K562 (cell line): ENCODE data around the gene TUBG2.
A peak's percentile ranks its signal among the peaks of the same experiment; 100 is the strongest.

Experiments
- CBX5 ChIP-seq: IDR thresholded peaks from 2 replicates; pipeline ENCODE4 v1.6.1; 2014; ENCODE audit warnings: low read depth, borderline replicate concordance
- CREB1 ChIP-seq, 2 experiments: sonication (generic) in 1 of 2; formaldehyde crosslinking in 1 of 2; IDR thresholded peaks; 2 replicates each; pipeline versions ENCODE4 v1.6.1 to v1.8.0; 2012 to 2022; ENCODE audit warnings: inconsistent platforms in 1 of 2, mild to moderate bottlenecking in 1 of 2, missing genetic modification reagents in 1 of 2, moderate library complexity in 1 of 2
- CTCF ChIP-seq, 3 experiments: IDR thresholded peaks in 2 of 3; conservative IDR thresholded peaks in 1 of 3; 2 replicates each; pipeline ENCODE4 v1.5.1; 2011 to 2012; ENCODE audit warnings: low read length in 3 of 3, mild to moderate bottlenecking in 3 of 3, control low read depth in 2 of 3, improper control_type of control experiment in 1 of 3, inconsistent platforms in 1 of 3, low read depth in 1 of 3, mixed read lengths in 1 of 3, moderate library complexity in 1 of 3; ENCODE audit not compliant: insufficient read depth in 2 of 3
- E2F1 ChIP-seq: sonication (generic); formaldehyde crosslinking; IDR thresholded peaks from 2 replicates; pipeline ENCODE4 v1.8.1; 2023; ENCODE audit warnings: mild to moderate bottlenecking, missing genetic modification reagents, moderate library complexity
- EP300 ChIP-seq: IDR thresholded peaks from 2 replicates; pipeline ENCODE4 v1.6.1; 2012; ENCODE audit warnings: low read length, improper control_type of control experiment
- KLF1 ChIP-seq: fragments of 450-650 bp; IDR thresholded peaks from 2 replicates; pipeline ENCODE4 v1.6.1; 2016; ENCODE audit warnings: missing genetic modification characterization, missing compliant biosample characterization
- NCOR1 ChIP-seq: fragments of 450-650 bp; IDR thresholded peaks from 2 replicates; pipeline ENCODE4 v1.6.1; 2016; ENCODE audit warnings: mild to moderate bottlenecking, moderate library complexity
- TBP ChIP-seq: optimal IDR thresholded peaks from 2 replicates; pipeline ENCODE3; 2011; ENCODE audit warnings: low read depth, low read length, improper control_type of control experiment
- ZBTB12 ChIP-seq: fragments of 250-450 bp; sonication (Bioruptor Pico); IDR thresholded peaks from 2 replicates; pipeline ENCODE4 v1.4.0; 2020
- ZBTB7A ChIP-seq: IDR thresholded peaks from 2 replicates; pipeline ENCODE4 v1.6.1; 2011; ENCODE audit warnings: low read depth, mild to moderate bottlenecking, low read length, moderate library complexity, borderline replicate concordance; ENCODE audit not compliant: control insufficient read depth

- TF ChIP-seq E2F1 (CRISPR knock-in tag) (no peak), CTCF (IDR thresholded peaks at IDR 0.05 in 2 of 3, conservative IDR thresholded peaks at IDR 0.05 in 1 of 3; ENCODE audit: insufficient read depth in 2 of 3, low read depth in 1 of 3, low read length in 3 of 3) (no peak), EP300 (peak; percentile 43), NCOR1 (no peak), KLF1 (tag) (no peak), CREB1 (IDR thresholded peaks at IDR 0.05) (no peak), CREB1 (CRISPR knock-in tag; IDR thresholded peaks at IDR 0.05) (no peak), CBX5 (no peak), ZBTB12 (CRISPR knock-in tag) (no peak), ZBTB7A (no peak), TBP (no peak)
Measured at GRCh38 chr17:42660692-42661345, 1.7 kb downstream of the TUBG2 start.
